HCT116 (cell line): ENCODE data around the gene EPS8. TPM values are rescaled to one million over a fixed set of nuclear protein-coding genes. Genes with fewer than 3 reads are reported as not detected.

Source experiments
- ATAC-seq: fragments of 200-7000 bp; cut with Tn5 transposase; 2 replicates; pipeline ENCODE4 v1.9.1; 2020; ENCODE audit warnings: mild to moderate bottlenecking, moderate library complexity
- BruUV-seq: library from RNA; stranded (reverse); fragments of 400-500 nt; replicated peaks from 2 replicates; lab custom pipeline; 2021; lab: Mats Ljungman, UMichigan
- CTCF ChIA-PET: fragments of 300-600 bp; sonication (Branson Sonifier 250); formaldehyde crosslinking; loops from one replicate; lab custom pipeline; 2021; ENCODE audit warnings: antibody characterized with exemption; lab: Charles Lee
- POLR2A ChIA-PET: fragments of 300-600, 350-600 bp; sonication (Branson Sonifier 250); formaldehyde crosslinking; loops from one replicate; lab custom pipeline; 2021; ENCODE audit warnings: antibody characterized with exemption; lab: Charles Lee
- RAD21 ChIA-PET, 2 experiments: fragments of 300-600 bp; sonication (Branson Sonifier 250); formaldehyde crosslinking; loops; one replicate each; lab custom pipeline; 2023; ENCODE audit warnings: low total read pairs in 2 of 2; ENCODE audit not compliant: uncharacterized antibody in 2 of 2, unreplicated experiment in 2 of 2, low non-redundant PET in 1 of 2; lab: Charles Lee
- DNase-seq: peaks from one replicate; pipeline ENCODE4 v3.0.0-alpha.2; 2010; ENCODE audit warnings: low read depth, low spot score
- H2AFZ ChIP-seq: fragments of 200-600 bp; shearing (Covaris generic), sonication (generic); 2 replicates; pipeline ENCODE4 v1.6.1; 2017; ENCODE audit warnings: low read depth, mixed run types, mixed read lengths, antibody characterized with exemption, low read length; ENCODE audit not compliant: poor library complexity, severe bottlenecking
- H3K27ac ChIP-seq: 2 replicates; pipeline ENCODE4 v1.5.1; 2012; ENCODE audit warnings: low read depth, low read length
- H3K27me3 ChIP-seq: fragments of 200-600 bp; sonication (generic); 2 replicates; pipeline ENCODE4 v1.6.1; 2016; ENCODE audit warnings: mixed run types, low read length, mixed read lengths; ENCODE audit not compliant: insufficient read depth
- H3K36me3 ChIP-seq, 2 experiments: fragments of 200-500 bp in 1 of 2; fragments of 200-600 bp in 1 of 2; sonication (Bioruptor generic) in 1 of 2; sonication (generic) in 1 of 2; 2 replicates each; pipeline versions ENCODE4 v1.5.1 to v1.6.1; 2014 to 2016; ENCODE audit warnings: low read length in 2 of 2, inconsistent platforms in 1 of 2, mixed read lengths in 1 of 2, mixed run types in 1 of 2; ENCODE audit not compliant: insufficient read depth in 2 of 2, control insufficient read depth in 1 of 2
- H3K4me1 ChIP-seq, 2 experiments: fragments of 200-600 bp in 1 of 2; sonication (generic) in 1 of 2; 2 replicates each; pipeline versions ENCODE4 v1.5.1 to v1.6.1; 2012 to 2017; ENCODE audit warnings: low read length in 2 of 2, inconsistent platforms in 1 of 2, mild to moderate bottlenecking in 1 of 2, mixed read lengths in 1 of 2, mixed run types in 1 of 2, moderate library complexity in 1 of 2; ENCODE audit not compliant: insufficient read depth in 2 of 2, control insufficient read depth in 1 of 2
- H3K4me2 ChIP-seq: fragments of 200-600 bp; sonication (generic); 2 replicates; pipeline ENCODE4 v1.6.1; 2017; ENCODE audit warnings: mixed run types, low read length, mixed read lengths
- H3K4me3 ChIP-seq, 2 experiments: fragments of 200-600 bp in 1 of 2; sonication (generic) in 1 of 2; replicated peaks in 1 of 2; 2 replicates each; pipeline ENCODE4 v1.5.1; 2011 to 2016; ENCODE audit warnings: low read length in 2 of 2, control low read depth in 1 of 2, low read depth in 1 of 2, mild to moderate bottlenecking in 1 of 2, mixed read lengths in 1 of 2, mixed run types in 1 of 2
- H3K79me2 ChIP-seq: fragments of 200-600 bp; sonication (generic); 2 replicates; pipeline ENCODE4 v1.6.1; 2017; ENCODE audit warnings: mild to moderate bottlenecking, mixed run types, low read length, moderate library complexity, mixed read lengths; ENCODE audit not compliant: insufficient read depth
- H3K9ac ChIP-seq: fragments of 200-600 bp; sonication (generic); 2 replicates; pipeline ENCODE4 v1.6.1; 2016; ENCODE audit warnings: low read length, mixed read lengths
- H3K9me2 ChIP-seq: fragments of 200-600 bp; sonication (generic), shearing (Covaris generic); 2 replicates; pipeline ENCODE4 v1.6.1; 2017; ENCODE audit warnings: mixed run types, mild to moderate bottlenecking, moderate library complexity; ENCODE audit not compliant: insufficient read depth
- H3K9me3 ChIP-seq, 2 experiments: fragments of 200-500 bp in 1 of 2; fragments of 200-600 bp in 1 of 2; sonication (Bioruptor generic) in 1 of 2; sonication (generic) in 1 of 2; 2 replicates each; pipeline ENCODE4 v1.6.1; 2014 to 2017; ENCODE audit warnings: low read length in 2 of 2, mixed read lengths in 2 of 2, inconsistent platforms in 1 of 2, low read depth in 1 of 2, mild to moderate bottlenecking in 1 of 2, mixed run types in 1 of 2, moderate library complexity in 1 of 2; ENCODE audit not compliant: control insufficient read depth in 1 of 2, insufficient read depth in 1 of 2
- H4K20me1 ChIP-seq: fragments of 200-600 bp; sonication (generic), shearing (Covaris generic); 2 replicates; pipeline ENCODE4 v1.6.1; 2017; ENCODE audit warnings: mixed run types, mild to moderate bottlenecking, moderate library complexity; ENCODE audit not compliant: insufficient read depth
- ATF3 ChIP-seq: IDR thresholded peaks from 2 replicates; pipeline ENCODE4 v1.6.1; 2012
- CEBPB ChIP-seq: IDR thresholded peaks from 2 replicates; pipeline ENCODE4 v1.6.1; 2012; ENCODE audit warnings: low read depth
- EGR1 ChIP-seq: IDR thresholded peaks from 2 replicates; pipeline ENCODE4 v1.6.1; 2012; ENCODE audit warnings: low read depth
- ELF1 ChIP-seq: IDR thresholded peaks from 2 replicates; pipeline ENCODE4 v1.6.1; 2012; ENCODE audit warnings: low read depth, borderline replicate concordance
- EZH2 ChIP-seq: fragments of 200-600 bp; sonication (generic); IDR thresholded peaks from 2 replicates; pipeline ENCODE4 v1.6.1; 2017; ENCODE audit warnings: antibody characterized with exemption, mixed run types
- EZH2phosphoT487 ChIP-seq: fragments of 200-600 bp; IDR thresholded peaks from 2 replicates; pipeline ENCODE4 v1.6.1; 2018; ENCODE audit warnings: antibody characterized with exemption, borderline replicate concordance
- FOSL1 ChIP-seq: IDR thresholded peaks from 2 replicates; pipeline ENCODE4 v1.6.1; 2012; ENCODE audit warnings: low read depth
- JUND ChIP-seq: IDR thresholded peaks from 2 replicates; pipeline ENCODE4 v1.6.1; 2012
- POLR2AphosphoS5 ChIP-seq: IDR thresholded peaks from 2 replicates; pipeline ENCODE4 v1.6.1; 2011; ENCODE audit warnings: mild to moderate bottlenecking, low read depth, low read length, moderate library complexity
- SIN3A ChIP-seq: IDR thresholded peaks from 2 replicates; pipeline ENCODE4 v1.6.1; 2012; ENCODE audit warnings: low read depth
- SP1 ChIP-seq: IDR thresholded peaks from 2 replicates; pipeline ENCODE4 v1.6.1; 2012; ENCODE audit warnings: low read depth
- SRF ChIP-seq: IDR thresholded peaks from 2 replicates; pipeline ENCODE4 v1.6.1; 2012; ENCODE audit warnings: low read depth
- YY1 ChIP-seq: IDR thresholded peaks from 2 replicates; pipeline ENCODE4 v1.6.1; 2011; ENCODE audit warnings: low read length, low read depth, moderate library complexity, mild to moderate bottlenecking; ENCODE audit not compliant: insufficient replicate concordance; ENCODE audit errors: extremely low read depth
- ZFX ChIP-seq: fragments of 450-650 bp; IDR thresholded peaks from 2 replicates; pipeline ENCODE4 v1.6.1; 2017
- ZNF274 ChIP-seq: fragments of 200-500 bp; sonication (Bioruptor generic); IDR thresholded peaks from 2 replicates; pipeline ENCODE4 v1.6.1; 2014; ENCODE audit warnings: mild to moderate bottlenecking, low read depth, low read length, inconsistent platforms
- intact Hi-C: fragments of 100-400 bp; cut with micrococcal nuclease; formaldehyde crosslinking; loops from 2 replicates; pipeline ENCODE4 v1.10.0; 2022
- total RNA-seq: library from RNA; stranded (reverse); gene quantifications from one replicate; pipeline ENCODE4 v1.2.1, GENCODE V29; 2021; ENCODE audit not compliant: unreplicated experiment
- TF ChIP-seq, protein P1 (sequence below): IDR thresholded peaks from 2 replicates; pipeline ENCODE4 v1.6.1; 2011; ENCODE audit warnings: mild to moderate bottlenecking, low read length, moderate library complexity; ENCODE audit not compliant: insufficient replicate concordance; ENCODE audit errors: extremely low read depth
- TF ChIP-seq, protein P2 (sequence below): IDR thresholded peaks from 2 replicates; pipeline ENCODE4 v1.6.1; 2012

EPS8 gene
- total RNA-seq, 1 experiment from 2014 or later: 49.9 TPM

DNA sequence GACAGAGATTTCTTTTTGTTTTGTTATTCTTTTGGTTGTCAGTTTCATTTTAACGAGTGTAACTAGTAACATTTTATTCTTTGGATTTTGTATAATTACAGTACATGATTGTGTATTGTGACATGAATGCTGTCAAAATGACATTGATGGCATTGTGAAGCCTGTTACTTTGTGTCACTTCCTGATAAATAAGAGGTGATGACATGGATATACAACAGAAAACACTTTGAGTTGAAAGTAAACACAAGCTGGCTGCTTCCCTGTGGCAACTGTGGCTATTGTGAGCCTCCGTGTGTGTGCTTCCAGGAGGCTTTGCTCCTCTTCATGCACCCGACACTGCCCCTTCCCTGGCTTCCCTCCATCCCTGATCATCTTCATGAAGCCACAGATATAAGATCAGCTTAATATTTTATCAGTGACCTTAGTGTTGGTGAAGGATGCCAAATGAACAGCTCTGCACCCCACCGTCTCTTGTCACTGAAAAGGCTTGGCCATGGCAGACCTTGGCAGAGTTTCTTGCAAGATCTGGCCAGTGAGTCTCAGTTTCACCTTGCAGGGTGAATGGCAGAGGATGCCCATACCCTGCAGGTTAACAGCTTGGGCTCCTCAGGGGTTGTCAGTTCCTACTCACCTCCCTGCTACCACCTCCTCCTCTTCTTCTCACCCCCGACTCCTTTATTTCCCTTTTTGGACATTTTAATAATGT, 191.9 kb downstream of the EPS8 start:
- Histone ChIP-seq H3K9me2 (no peaks in the 10 kb centered on the region), H3K4me1 (peaks cover 3 to 14% of the 10 kb centered on the region in 2 experiments; a peak in 3 of 4 replicates), H3K9ac (no peak overlapping the region), H3K36me3 (no peaks in the 10 kb centered on the region), H3K27ac (no peak overlapping the region)
- ATAC-seq: no peak
- intact Hi-C loops: no loop called here
- CTCF ChIA-PET: no interaction called here
- TF ChIP-seq YY1: no peak
- TF ChIP-seq SRF: no peak
- no peak for TF ChIP-seq EZH2phosphoT487
- no peak for TF ChIP-seq ATF3
- no peak for TF ChIP-seq JUND
- TF ChIP-seq SP1: no peak
- TF ChIP-seq ZFX: no peak
- TF ChIP-seq, protein P1, sequence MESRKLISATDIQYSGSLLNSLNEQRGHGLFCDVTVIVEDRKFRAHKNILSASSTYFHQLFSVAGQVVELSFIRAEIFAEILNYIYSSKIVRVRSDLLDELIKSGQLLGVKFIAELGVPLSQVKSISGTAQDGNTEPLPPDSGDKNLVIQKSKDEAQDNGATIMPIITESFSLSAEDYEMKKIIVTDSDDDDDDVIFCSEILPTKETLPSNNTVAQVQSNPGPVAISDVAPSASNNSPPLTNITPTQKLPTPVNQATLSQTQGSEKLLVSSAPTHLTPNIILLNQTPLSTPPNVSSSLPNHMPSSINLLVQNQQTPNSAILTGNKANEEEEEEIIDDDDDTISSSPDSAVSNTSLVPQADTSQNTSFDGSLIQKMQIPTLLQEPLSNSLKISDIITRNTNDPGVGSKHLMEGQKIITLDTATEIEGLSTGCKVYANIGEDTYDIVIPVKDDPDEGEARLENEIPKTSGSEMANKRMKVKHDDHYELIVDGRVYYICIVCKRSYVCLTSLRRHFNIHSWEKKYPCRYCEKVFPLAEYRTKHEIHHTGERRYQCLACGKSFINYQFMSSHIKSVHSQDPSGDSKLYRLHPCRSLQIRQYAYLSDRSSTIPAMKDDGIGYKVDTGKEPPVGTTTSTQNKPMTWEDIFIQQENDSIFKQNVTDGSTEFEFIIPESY: no peak
- TF ChIP-seq ZNF274: no peak
- TF ChIP-seq, protein P2, sequence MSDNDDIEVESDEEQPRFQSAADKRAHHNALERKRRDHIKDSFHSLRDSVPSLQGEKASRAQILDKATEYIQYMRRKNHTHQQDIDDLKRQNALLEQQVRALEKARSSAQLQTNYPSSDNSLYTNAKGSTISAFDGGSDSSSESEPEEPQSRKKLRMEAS: no peak
- no peak for TF ChIP-seq SIN3A
- no peak for TF ChIP-seq ELF1
- no peak for TF ChIP-seq EZH2
- TF ChIP-seq EGR1: no peak
- TF ChIP-seq FOSL1: no peak
- TF ChIP-seq POLR2AphosphoS5: no peak
- no peak for TF ChIP-seq CEBPB
- TF ChIP-seq, all 23 proteins: peak for 0
- no peak for DNase-seq
- Histone ChIP-seq H3K4me3 (no peak overlapping the region), H3K79me2 (no peaks in the 10 kb centered on the region), H4K20me1 (no peaks in the 10 kb centered on the region), H2AFZ (no peak overlapping the region), H3K27me3 (no peaks in the 10 kb centered on the region), H3K4me2 (no peak overlapping the region), H3K9me3 (no peaks in the 10 kb centered on the region)
- no TSS peak for BruUV-seq
- POLR2A ChIA-PET: no interaction called here
- RAD21 ChIA-PET: no interaction called here
